H1 (cell line): ENCODE measurements around the gene MAGI2. TPM values are rescaled to one million over a fixed set of nuclear protein-coding genes. Genes with fewer than 3 reads are reported as not detected.

Experiments
- CTCF ChIA-PET: fragments of 300-600 bp; sonication (Branson Sonifier 250); formaldehyde crosslinking; loops from one replicate; lab custom pipeline; 2021; ENCODE audit not compliant: partially characterized antibody; lab: Charles Lee
- POLR2A ChIA-PET: fragments of 300-600 bp; sonication (Branson Sonifier 250); formaldehyde crosslinking; loops from one replicate; lab custom pipeline; 2021; ENCODE audit warnings: inconsistent platforms; ENCODE audit not compliant: partially characterized antibody; lab: Charles Lee
- DNase-seq, 2 experiments: peaks; one replicate each; pipeline versions ENCODE4 v3.0.0 to v3.0.0-alpha.2; 2010 to 2022; ENCODE audit warnings: low spot score in 2 of 2, low read depth in 1 of 2, mixed read lengths in 1 of 2
- FAIRE-seq: peaks from 2 replicates; lab custom pipeline; 2011; peaks lifted over from hg19 to GRCh38; lab: Jason Lieb, UNC
- H2AFZ ChIP-seq: 2 replicates; pipeline ENCODE4 v1.8.1; 2012; ENCODE audit warnings: low read length, inconsistent platforms
- H2AK5ac ChIP-seq: 2 replicates; pipeline ENCODE4 v1.6.1; 2013; ENCODE audit warnings: low read depth, low read length
- H2BK120ac ChIP-seq: replicated peaks from 2 replicates; pipeline ENCODE3; 2013; ENCODE audit warnings: low read depth, low read length, inconsistent platforms
- H2BK12ac ChIP-seq: 2 replicates; pipeline ENCODE4 v1.6.1; 2013; ENCODE audit warnings: low read depth, low read length
- H2BK15ac ChIP-seq: 2 replicates; pipeline ENCODE4 v1.6.1; 2013; ENCODE audit warnings: low read length
- H2BK20ac ChIP-seq: 2 replicates; pipeline ENCODE4 v1.6.1; 2013; ENCODE audit warnings: low read length
- H2BK5ac ChIP-seq: 2 replicates; pipeline ENCODE4 v1.6.1; 2013; ENCODE audit warnings: low read depth, low read length
- H3K14ac ChIP-seq: 2 replicates; pipeline ENCODE4 v1.6.1; 2013; ENCODE audit warnings: inconsistent platforms; ENCODE audit not compliant: insufficient read length
- H3K18ac ChIP-seq: 2 replicates; pipeline ENCODE4 v1.6.1; 2013; ENCODE audit warnings: low read length; ENCODE audit errors: extremely low read depth
- H3K23ac ChIP-seq: 2 replicates; pipeline ENCODE4 v1.6.1; 2013; ENCODE audit warnings: inconsistent platforms; ENCODE audit not compliant: insufficient read length
- H3K23me2 ChIP-seq: 2 replicates; pipeline ENCODE4 v1.6.1; 2013; ENCODE audit warnings: low read depth, low read length
- H3K27ac ChIP-seq: 2 replicates; pipeline ENCODE4 v1.6.1; 2011; ENCODE audit warnings: low read depth, low read length, inconsistent platforms
- H3K27me3 ChIP-seq, 4 experiments: replicated peaks in 1 of 4; 1 replicate in 1 of 4; 2 replicates in 3 of 4; pipeline versions ENCODE4 v1.6.1 to v1.8.1; 2011 to 2013; ENCODE audit warnings: low read length in 3 of 4, mild to moderate bottlenecking in 3 of 4, inconsistent platforms in 2 of 4, mixed read lengths in 2 of 4, moderate library complexity in 1 of 4; ENCODE audit not compliant: control insufficient read depth in 3 of 4, insufficient read depth in 3 of 4; ENCODE audit errors: extremely low read depth in 1 of 4
- H3K36me3 ChIP-seq, 4 experiments: 2 replicates each; pipeline versions ENCODE4 v1.6.1 to v1.8.1; 2011 to 2013; ENCODE audit warnings: mild to moderate bottlenecking in 4 of 4, low read length in 3 of 4, moderate library complexity in 2 of 4, control low read depth in 1 of 4, inconsistent platforms in 1 of 4; ENCODE audit not compliant: insufficient read depth in 4 of 4, control insufficient read depth in 2 of 4
- H3K4ac ChIP-seq: replicated peaks from 2 replicates; pipeline ENCODE3; 2013; ENCODE audit warnings: low read length, low read depth, mixed read lengths, inconsistent platforms; ENCODE audit not compliant: insufficient read length
- H3K4me1 ChIP-seq, 4 experiments: replicated peaks in 1 of 4; 1 replicate in 1 of 4; 2 replicates in 3 of 4; pipeline versions ENCODE4 v1.6.1 to v1.8.1; 2011 to 2013; ENCODE audit warnings: low read length in 3 of 4, inconsistent platforms in 2 of 4, mixed read lengths in 1 of 4; ENCODE audit not compliant: insufficient read depth in 4 of 4, control insufficient read depth in 3 of 4
- H3K4me2 ChIP-seq, 2 experiments: 2 replicates each; pipeline versions ENCODE4 v1.6.1 to v1.8.1; 2011 to 2013; ENCODE audit warnings: low read depth in 2 of 2, low read length in 2 of 2, control low read depth in 1 of 2, inconsistent platforms in 1 of 2, mild to moderate bottlenecking in 1 of 2; ENCODE audit not compliant: insufficient read depth in 1 of 2
- H3K4me3 ChIP-seq, 4 experiments: fragments of 200-600, 300-600 bp in 1 of 4; sonication (generic), shearing (Covaris generic), sonication (Bioruptor Twin) in 1 of 4; 2 replicates each; pipeline versions ENCODE4 v1.5.1 to v1.8.1; 2011 to 2016; ENCODE audit warnings: low read length in 4 of 4, low read depth in 3 of 4, control low read depth in 2 of 4, inconsistent platforms in 2 of 4, mild to moderate bottlenecking in 2 of 4, mixed read lengths in 1 of 4, moderate library complexity in 1 of 4; ENCODE audit not compliant: insufficient read depth in 2 of 4; ENCODE audit errors: extremely low read depth in 1 of 4
- H3K56ac ChIP-seq: replicated peaks from 2 replicates; pipeline ENCODE3; 2013; ENCODE audit warnings: low read depth, mild to moderate bottlenecking, mixed read lengths, low read length, inconsistent platforms; ENCODE audit not compliant: insufficient read length
- H3K79me1 ChIP-seq: 2 replicates; pipeline ENCODE4 v1.6.1; 2013; ENCODE audit warnings: low read depth, low read length, control low read depth
- H3K79me2 ChIP-seq, 2 experiments: 2 replicates each; pipeline versions ENCODE4 v1.6.1 to v1.8.1; 2012 to 2013; ENCODE audit warnings: low read length in 2 of 2, mild to moderate bottlenecking in 2 of 2, inconsistent platforms in 1 of 2; ENCODE audit not compliant: insufficient read depth in 2 of 2, control insufficient read depth in 1 of 2
- H3K9ac ChIP-seq, 4 experiments: replicated peaks in 1 of 4; 1 replicate in 1 of 4; 2 replicates in 3 of 4; pipeline versions ENCODE4 v1.6.1 to v1.8.1; 2011 to 2013; ENCODE audit warnings: low read depth in 3 of 4, low read length in 3 of 4, control low read depth in 2 of 4, mild to moderate bottlenecking in 2 of 4, moderate library complexity in 2 of 4, inconsistent platforms in 1 of 4; ENCODE audit errors: extremely low read depth in 1 of 4
- H3K9me3 ChIP-seq, 2 experiments: 2 replicates each; pipeline versions ENCODE4 v1.6.1 to v1.8.1; 2012 to 2013; ENCODE audit warnings: mild to moderate bottlenecking in 2 of 2, moderate library complexity in 2 of 2, control low read depth in 1 of 2, inconsistent platforms in 1 of 2, low read depth in 1 of 2, low read length in 1 of 2, mixed read lengths in 1 of 2; ENCODE audit not compliant: insufficient read depth in 2 of 2
- H4K20me1 ChIP-seq, 2 experiments: replicated peaks in 1 of 2; 2 replicates each; pipeline versions ENCODE3 to v1.8.1; 2011 to 2013; ENCODE audit warnings: inconsistent platforms in 2 of 2, low read length in 2 of 2, mild to moderate bottlenecking in 1 of 2; ENCODE audit not compliant: insufficient read depth in 2 of 2, control insufficient read depth in 1 of 2
- H4K5ac ChIP-seq: 2 replicates; pipeline ENCODE4 v1.6.1; 2013; ENCODE audit warnings: low read length, low read depth, mixed read lengths, inconsistent platforms; ENCODE audit not compliant: insufficient read length
- H4K8ac ChIP-seq: 2 replicates; pipeline ENCODE4 v1.8.0; 2013; ENCODE audit warnings: mild to moderate bottlenecking, moderate library complexity, low read length, inconsistent platforms; ENCODE audit not compliant: insufficient read depth; ENCODE audit errors: extremely low read depth
- H4K91ac ChIP-seq: replicated peaks from 2 replicates; pipeline ENCODE3; 2013; ENCODE audit warnings: low read length, mixed read lengths, inconsistent platforms; ENCODE audit not compliant: insufficient read length
- ATF3 ChIP-seq: IDR thresholded peaks from 2 replicates; pipeline ENCODE4 v1.6.1; 2011; ENCODE audit warnings: low read depth, mild to moderate bottlenecking, low read length; ENCODE audit not compliant: insufficient read depth
- CEBPB ChIP-seq: IDR thresholded peaks from 2 replicates; pipeline ENCODE4 v1.6.1; 2012; ENCODE audit warnings: low read depth, low read length
- E2F6 ChIP-seq: IDR thresholded peaks from 2 replicates; pipeline ENCODE4 v1.6.1; 2012; ENCODE audit warnings: inconsistent platforms
- EZH2 ChIP-seq: fragments of 200-600 bp; sonication (generic); IDR thresholded peaks from 2 replicates; pipeline ENCODE4 v1.7.1; 2012; ENCODE audit warnings: low read depth, mild to moderate bottlenecking, moderate library complexity, low read length, inconsistent platforms; ENCODE audit not compliant: severe bottlenecking
- KDM5A ChIP-seq: fragments of 200-600 bp; IDR thresholded peaks from 2 replicates; pipeline ENCODE4 v1.7.1; 2012; ENCODE audit warnings: mild to moderate bottlenecking, low read length, inconsistent platforms, mixed read lengths
- NANOG ChIP-seq: IDR thresholded peaks from 2 replicates; pipeline ENCODE4 v1.6.1; 2011; ENCODE audit warnings: low read length, low read depth, mild to moderate bottlenecking, inconsistent platforms; ENCODE audit not compliant: insufficient read depth, poor library complexity, severe bottlenecking
- PHF8 ChIP-seq: fragments of 200-600 bp; sonication (generic); conservative IDR thresholded peaks from 2 replicates; pipeline ENCODE4 v1.7.1; 2012; ENCODE audit warnings: low read depth, mild to moderate bottlenecking, inconsistent platforms, low read length, moderate library complexity
- POLR2AphosphoS5 ChIP-seq: IDR thresholded peaks from 2 replicates; pipeline ENCODE4 v1.6.1; 2011; ENCODE audit warnings: low read depth, low read length
- RBBP5 ChIP-seq: IDR thresholded peaks from 2 replicates; pipeline ENCODE4 v1.7.1; 2012; ENCODE audit warnings: low read depth, mild to moderate bottlenecking, inconsistent platforms, low read length, moderate library complexity, borderline replicate concordance
- SIN3A ChIP-seq, 2 experiments: IDR thresholded peaks in 1 of 2; conservative IDR thresholded peaks in 1 of 2; 2 replicates each; pipeline ENCODE4 v1.6.1; 2011 to 2012; ENCODE audit warnings: low read length in 2 of 2, improper control_type of control experiment in 1 of 2, low read depth in 1 of 2, mild to moderate bottlenecking in 1 of 2
- SP1 ChIP-seq: IDR thresholded peaks from 2 replicates; pipeline ENCODE4 v1.6.1; 2011; ENCODE audit warnings: low read depth, low read length
- TCF12 ChIP-seq: IDR thresholded peaks from 2 replicates; pipeline ENCODE4 v1.6.1; 2011; ENCODE audit warnings: low read depth, mild to moderate bottlenecking, low read length
- YY1 ChIP-seq: IDR thresholded peaks from 2 replicates; pipeline ENCODE4 v1.6.1; 2011; ENCODE audit warnings: low read depth, mild to moderate bottlenecking, low read length
- WGBS, 2 experiments: shearing (Covaris generic) in 1 of 2; methylation state at CpG; one replicate each; pipeline versions ENCODE4 v1.1.6 to v1.1.7; 2013 to 2015; ENCODE audit warnings: low lambda C conversion rate in 2 of 2, mixed read lengths in 2 of 2, inconsistent platforms in 1 of 2, low coverage in 1 of 2, missing lambda C conversion rate in 1 of 2; ENCODE audit not compliant: insufficient replicate concordance in 2 of 2, insufficient coverage in 1 of 2, insufficient read length in 1 of 2; ENCODE audit errors: extremely low coverage in 1 of 2, missing lambda C conversion rate in 1 of 2; 5-methylcytosine and 5-hydroxymethylcytosine counted together
- polyA plus RNA-seq, 7 experiments: library from polyadenylated mRNA; depleted of rRNA in 3 of 7; stranded (reverse) in 5 of 7; unstranded in 2 of 7; fragments of >200 nt in 5 of 7; fragments of 200-250 nt in 2 of 7; gene quantifications; 1 replicate in 5 of 7; 2 replicates in 1 of 7; 4 replicates in 1 of 7; pipeline versions ENCODE4 v1.2.1 to v1.2.3, GENCODE V29; 2011 to 2013; ENCODE audit warnings: missing spikeins in 2 of 7, mixed read lengths in 2 of 7
- total RNA-seq: library from RNA; stranded (reverse); fragmentation: NEBNext Ultra II Directional; extraction: Animal tissue kit (Norgen Biotek cat#: 25700); gene quantifications from 2 replicates; pipeline ENCODE4 v1.2.1, GENCODE V29; 2021

Gene MAGI2
- total and polyA plus RNA-seq, 2 of the 8 experiments (the other 6 are each of a cell fraction or from before 2014, with no cell fraction given) = 6.0 to 27.3 TPM

DNA sequence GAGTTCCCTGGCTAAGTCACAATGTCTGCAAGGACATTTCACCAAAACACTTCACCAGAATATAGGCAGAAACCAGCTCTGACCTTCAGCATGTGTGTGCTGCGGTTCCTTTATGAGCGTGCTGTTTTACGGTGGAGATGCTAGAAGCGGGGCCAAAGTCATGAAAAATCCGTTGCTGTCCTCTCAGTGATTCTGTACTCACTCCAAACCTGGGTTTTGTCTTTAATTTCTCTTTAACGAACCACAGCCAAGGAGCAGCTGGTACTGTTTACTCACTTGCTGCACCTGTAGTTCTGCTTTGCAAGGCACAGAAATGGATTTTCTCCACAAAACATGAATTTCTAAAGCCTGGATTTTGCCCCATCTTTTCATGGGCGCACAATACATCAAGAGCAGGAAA is 1015.0 kb downstream of the MAGI2 start:
- Histone ChIP-seq H3K23ac (no peak overlapping the region), H4K91ac (no peak overlapping the region), H3K79me1 (no peaks in the 10 kb centered on the region), H3K79me2 (no peaks in the 10 kb centered on the region), H3K9me3 (no peaks in the 10 kb centered on the region), H4K20me1 (no peaks in the 10 kb centered on the region), H3K4ac (no peak overlapping the region), H3K14ac (no peak overlapping the region), H3K27ac (no peak overlapping the region), H3K56ac (no peak overlapping the region), H3K4me2 (no peak overlapping the region), H2AFZ (no peak overlapping the region), H2AK5ac (no peak overlapping the region), H2BK20ac (no peak overlapping the region), H3K4me1 (0 out of 7 replicates have a peak, but pooled peaks cover 0 to 3% (median 0%) of the 10 kb centered on the region in 4 experiments), H2BK120ac (no peak overlapping the region), H2BK15ac (no peak overlapping the region), H3K36me3 (no peaks in the 10 kb centered on the region), H3K9ac (no peak overlapping the region), H4K5ac (no peak overlapping the region), H3K27me3 (no peaks in the 10 kb centered on the region), H2BK5ac (no peak overlapping the region), H4K8ac (no peak overlapping the region), H3K18ac (no peak overlapping the region), H3K4me3 (no peak overlapping the region), H3K23me2 (no peaks in the 10 kb centered on the region), H2BK12ac (no peak overlapping the region)
- ChIA-PET POLR2A (no interaction called here), CTCF (interaction anchor here (0.6 to 2.0 kb wide), 5 partner anchors 28 to 304 kb away, joined by 3 to 7 read pairs (median 4); no protein-coding TSS in a partner anchor)
- FAIRE-seq (no peak), DNase-seq (no peak)
- 95% methylated on average over 7 of the region's 7 CpGs; no CpG with 5 or more reads in 1 of the 2 experiments for WGBS, 2 experiments
- no peak for TF ChIP-seq RBBP5
- no peak for TF ChIP-seq ATF3
- no peak for TF ChIP-seq CEBPB
- TF ChIP-seq PHF8 = no peak
- no peak for TF ChIP-seq SIN3A (conservative IDR thresholded peaks at IDR 0.05 in 1 of 2, IDR thresholded peaks at IDR 0.05 in 1 of 2; ENCODE audit: low read depth in 1 of 2, low read length in 2 of 2)
- no peak for TF ChIP-seq E2F6
- TF ChIP-seq TCF12 = no peak
- TF ChIP-seq POLR2AphosphoS5 = no peak
- no peak for TF ChIP-seq SP1
- no peak for TF ChIP-seq NANOG
- TF ChIP-seq KDM5A = no peak
- TF ChIP-seq EZH2 = no peak
- no peak for TF ChIP-seq YY1
